ENCODE results near the gene GNG8. TPM values are rescaled to one million over a fixed set of nuclear protein-coding genes. Genes with fewer than 3 reads are reported as not detected.

Gene GNG8
- total RNA-seq, 1 donor from 2014 or later, result 38.2 TPM

- no peaks in the 10 kb centered on the region for H3K4me1 Mint-ChIP-seq
- no peaks in the 10 kb centered on the region for H3K27me3 Mint-ChIP-seq
- H3K9me3 Mint-ChIP-seq, result no peaks in the 10 kb centered on the region
- DNase-seq (no peak), ATAC-seq (ENCODE audit: low read depth) (no peak)
- no peak overlapping the region for H3K27ac Mint-ChIP-seq
- CTCF ChIA-PET, result no interaction called here
- no peak for TF ChIP-seq CTCF (IDR thresholded peaks at IDR 0.05)
- POLR2A ChIA-PET, result no interaction called here
- H3K36me3 Mint-ChIP-seq (ENCODE audit: low read depth), result peaks cover 33% of the 10 kb centered on the region
- no peak overlapping the region for H3K4me3 Mint-ChIP-seq
- intact Hi-C loops (cut with micrococcal nuclease), result no loop called here
These were observed 34.8 kb upstream of the GNG8 start for GRCh38 chr19:46670813-46671212.

GRCh38 chr19:46668662-46669061 lies 32.7 kb upstream of the GNG8 start:
- ATAC-seq (ENCODE audit: low read depth) (no peak), DNase-seq (no peak)
- ChIA-PET POLR2A (no interaction called here), CTCF (no interaction called here)
- TF ChIP-seq CTCF (IDR thresholded peaks at IDR 0.05), result no peak
- Mint-ChIP-seq H3K4me1 (no peaks in the 10 kb centered on the region), H3K27ac (no peak overlapping the region), H3K27me3 (no peaks in the 10 kb centered on the region), H3K4me3 (no peak overlapping the region), H3K36me3 (ENCODE audit: low read depth) (peaks cover 15% of the 10 kb centered on the region), H3K9me3 (no peaks in the 10 kb centered on the region)
- intact Hi-C loops (cut with micrococcal nuclease), result no loop called here

- ChIA-PET POLR2A (no interaction called here), CTCF (no interaction called here)
- Mint-ChIP-seq H3K4me3 (no peak overlapping the region), H3K27ac (no peak overlapping the region), H3K36me3 (ENCODE audit: low read depth) (no peaks in the 10 kb centered on the region), H3K4me1 (peaks cover 16% of the 10 kb centered on the region), H3K27me3 (peaks cover 4% of the 10 kb centered on the region), H3K9me3 (no peaks in the 10 kb centered on the region)
- intact Hi-C loops (cut with micrococcal nuclease), result no loop called here
- no peak for DNase-seq
- ATAC-seq (ENCODE audit: low read depth), result no peak
- TF ChIP-seq CTCF (IDR thresholded peaks at IDR 0.05), result no peak
These were observed 29.1 kb upstream of the GNG8 start for GRCh38 chr19:46665072-46665471.

- peak; percentile 56 for DNase-seq
- H3K27ac Mint-ChIP-seq, result peak overlapping the region; percentile 78
- peak; percentile 31 for TF ChIP-seq CTCF (IDR thresholded peaks at IDR 0.05)
- ChIA-PET CTCF (interaction anchor here (0.7 to 4.5 kb wide), 33 partner anchors 10 to 267 kb away, joined by 3 to 234 read pairs (median 4); partner anchors contain the start of genes CALM3 and GNG8), POLR2A (interaction anchor here (0.7 to 3.3 kb wide), 16 partner anchors 25 to 452 kb away, joined by 3 to 75 read pairs (median 5); partner anchors contain the start of genes CALM3, GNG8, SLC1A5 and ZC3H4)
- H3K9me3 Mint-ChIP-seq, result no peaks in the 10 kb centered on the region
- intact Hi-C loops (cut with micrococcal nuclease), result loop anchor here (1.0 to 5.0 kb wide), 8 partner anchors 28 to 667 kb away; partner anchors contain the start of gene CCDC61
- peaks cover 23% of the 10 kb centered on the region for H3K4me1 Mint-ChIP-seq
- no peaks in the 10 kb centered on the region for H3K36me3 Mint-ChIP-seq (ENCODE audit: low read depth)
- ATAC-seq (ENCODE audit: low read depth), result peak; percentile 26
- H3K27me3 Mint-ChIP-seq, result peaks cover 13% of the 10 kb centered on the region
- H3K4me3 Mint-ChIP-seq, result peak overlapping the region; percentile 83
These were observed 26.0 kb upstream of the GNG8 start for GRCh38 chr19:46661735-46662592.

All from activated B cell treated with CpG ODN at 0.5 μM for 24 hours (primary cell).